Measurements from ENCODE around the gene UPK2.

DNA sequence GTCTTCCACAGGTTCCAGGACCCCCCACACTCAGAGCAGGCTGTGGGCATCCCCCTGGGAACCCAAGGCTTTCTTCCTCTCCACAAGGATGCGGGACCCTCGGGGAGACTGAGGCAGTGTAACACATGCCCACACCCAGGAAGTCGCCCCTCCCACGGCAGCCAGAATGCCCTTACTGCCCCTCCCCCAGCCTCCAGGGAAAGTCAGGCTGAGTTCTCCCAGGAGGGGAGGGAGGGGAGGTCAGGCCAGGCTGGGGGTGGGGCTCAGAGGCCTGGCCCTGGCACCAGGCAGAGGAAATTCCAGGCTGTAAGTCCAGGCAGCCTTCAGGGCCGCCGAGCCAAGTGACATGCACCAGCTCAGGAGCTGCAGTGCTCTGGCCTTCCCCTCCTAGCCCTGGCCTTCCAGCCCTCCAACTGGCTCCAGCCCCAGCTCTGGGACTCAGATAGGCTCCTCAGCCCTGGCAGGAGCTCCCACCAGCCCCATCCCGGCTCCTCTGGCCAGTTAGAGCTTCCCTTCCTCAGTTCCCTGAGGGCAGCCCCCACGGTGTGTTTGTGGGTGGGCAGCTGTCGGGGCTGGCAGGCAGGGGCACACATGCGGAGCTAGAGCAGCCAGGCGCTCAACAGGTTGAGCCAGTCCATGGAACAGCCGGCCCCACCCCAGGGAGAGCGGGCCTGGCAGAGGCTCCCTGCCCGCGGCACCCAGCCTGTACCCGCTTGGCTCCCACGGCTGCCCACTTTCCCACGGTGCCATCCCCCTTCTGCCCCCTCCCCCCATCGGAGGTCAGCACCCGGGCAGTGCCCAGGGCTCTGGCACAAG lies 34.0 kb upstream of the UPK2 start:
- TF ChIP-seq, protein P1, sequence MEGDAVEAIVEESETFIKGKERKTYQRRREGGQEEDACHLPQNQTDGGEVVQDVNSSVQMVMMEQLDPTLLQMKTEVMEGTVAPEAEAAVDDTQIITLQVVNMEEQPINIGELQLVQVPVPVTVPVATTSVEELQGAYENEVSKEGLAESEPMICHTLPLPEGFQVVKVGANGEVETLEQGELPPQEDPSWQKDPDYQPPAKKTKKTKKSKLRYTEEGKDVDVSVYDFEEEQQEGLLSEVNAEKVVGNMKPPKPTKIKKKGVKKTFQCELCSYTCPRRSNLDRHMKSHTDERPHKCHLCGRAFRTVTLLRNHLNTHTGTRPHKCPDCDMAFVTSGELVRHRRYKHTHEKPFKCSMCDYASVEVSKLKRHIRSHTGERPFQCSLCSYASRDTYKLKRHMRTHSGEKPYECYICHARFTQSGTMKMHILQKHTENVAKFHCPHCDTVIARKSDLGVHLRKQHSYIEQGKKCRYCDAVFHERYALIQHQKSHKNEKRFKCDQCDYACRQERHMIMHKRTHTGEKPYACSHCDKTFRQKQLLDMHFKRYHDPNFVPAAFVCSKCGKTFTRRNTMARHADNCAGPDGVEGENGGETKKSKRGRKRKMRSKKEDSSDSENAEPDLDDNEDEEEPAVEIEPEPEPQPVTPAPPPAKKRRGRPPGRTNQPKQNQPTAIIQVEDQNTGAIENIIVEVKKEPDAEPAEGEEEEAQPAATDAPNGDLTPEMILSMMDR (IDR thresholded peaks at IDR 0.05; ENCODE audit: insufficient read depth, low read length), result no peak
- no peak for TF ChIP-seq GABPA (IDR thresholded peaks at IDR 0.05; ENCODE audit: low read depth)

All from HL-60 (cell line).